ENCODE results near the gene ZKSCAN3.

GRCh38 chr6:28354688-28355554, 5.2 kb downstream of the ZKSCAN3 start:
- TF ChIP-seq CTCF (IDR thresholded peaks at IDR 0.05) (no peak), ZFX (IDR thresholded peaks at IDR 0.05; ENCODE audit: borderline replicate concordance) (no peak)

All from 22Rv1 (cell line).